ENCODE results near the gene AKAP10. TPM values are rescaled to one million over a fixed set of nuclear protein-coding genes. Genes with fewer than 3 reads are reported as not detected.
A peak's percentile ranks its signal among the peaks of the same experiment; 100 is the strongest.
"Not testable (repeated sequence)": the region's sequence is repeated elsewhere in the genome, so short reads cannot be mapped to it uniquely, and the experiment has no call there.

Gene AKAP10
- total RNA-seq, 1 experiment from 2014 or later = 23.3 TPM

- ATAC-seq = no peak
- no peaks in the 10 kb centered on the region for H3K79me2 ChIP-seq (ENCODE audit: low read length)
- H3K4me1 ChIP-seq (ENCODE audit: insufficient read depth, low read length) = peaks cover 37% of the 10 kb centered on the region
- intact Hi-C loops (cut with micrococcal nuclease) = no loop called here
- H3K9me2 ChIP-seq (replicated peaks; ENCODE audit: low read length) = no peaks in the 10 kb centered on the region
- BruUV-seq (replicated peaks) = no TSS peak
- POLR2A ChIA-PET (ENCODE audit: unreplicated experiment) = no interaction called here
- H3K4me3 ChIP-seq (ENCODE audit: low read length) = no peak overlapping the region; the same call in 1 of the 2 replicates
- no peak overlapping the region for H2AFZ ChIP-seq (ENCODE audit: low read length)
- CTCF ChIA-PET = no interaction called here
- H3F3A ChIP-seq (ENCODE audit: low read length, unreplicated experiment) = no peaks in the 10 kb centered on the region
- H3K27me3 ChIP-seq (ENCODE audit: low read length) = no peaks in the 10 kb centered on the region
- H3K9ac ChIP-seq (ENCODE audit: low read length) = no peak overlapping the region
- TF ChIP-seq EZH2 (IDR thresholded peaks at IDR 0.05; ENCODE audit: low read length, unreplicated experiment) (no peak), EZH2phosphoT487 (IDR thresholded peaks at IDR 0.05; ENCODE audit: borderline replicate concordance, low read length) (no peak), CTCF (conservative IDR thresholded peaks at IDR 0.05; ENCODE audit: low read depth, low read length) (no peak)
- peak; percentile 85 for DNase-seq
- H3K36me3 ChIP-seq (ENCODE audit: low read depth, low read length) = no peaks in the 10 kb centered on the region
- peak overlapping the region; percentile 58 for H3K27ac ChIP-seq (ENCODE audit: low read length)
- peak overlapping the region; percentile 50 for H3K4me2 ChIP-seq (ENCODE audit: low read length)
- no peaks in the 10 kb centered on the region for H3K9me3 ChIP-seq (ENCODE audit: low read length)
- no peaks in the 10 kb centered on the region for H4K20me1 ChIP-seq (ENCODE audit: low read length)
Observed at GRCh38 chr17:19897090-19897837, 80.4 kb downstream of the AKAP10 start.

GRCh38 chr17:19896679-19897078 lies 80.9 kb downstream of the AKAP10 start:
- H3K4me3 ChIP-seq (ENCODE audit: low read length) = no peak overlapping the region
- CTCF ChIA-PET = no interaction called here
- ATAC-seq (no peak), DNase-seq (no peak)
- H4K20me1 ChIP-seq (ENCODE audit: low read length) = no peaks in the 10 kb centered on the region
- TF ChIP-seq EZH2 (IDR thresholded peaks at IDR 0.05; ENCODE audit: low read length, unreplicated experiment) = no peak
- BruUV-seq (replicated peaks) = no TSS peak
- H3K79me2 ChIP-seq (ENCODE audit: low read length) = no peaks in the 10 kb centered on the region
- no peaks in the 10 kb centered on the region for H3K36me3 ChIP-seq (ENCODE audit: low read depth, low read length)
- no peaks in the 10 kb centered on the region for H3K9me2 ChIP-seq (replicated peaks; ENCODE audit: low read length)
- H3K27me3 ChIP-seq (ENCODE audit: low read length) = no peaks in the 10 kb centered on the region
- POLR2A ChIA-PET (ENCODE audit: unreplicated experiment) = no interaction called here
- H3K4me1 ChIP-seq (ENCODE audit: insufficient read depth, low read length) = peaks cover 37% of the 10 kb centered on the region
- H3K9me3 ChIP-seq (ENCODE audit: low read length) = no peaks in the 10 kb centered on the region
- no peak overlapping the region for H2AFZ ChIP-seq (ENCODE audit: low read length)
- intact Hi-C loops (cut with micrococcal nuclease) = no loop called here
- peak overlapping the region; percentile 50 for H3K4me2 ChIP-seq (ENCODE audit: low read length)
- H3K9ac ChIP-seq (ENCODE audit: low read length) = no peak overlapping the region
- no peaks in the 10 kb centered on the region for H3F3A ChIP-seq (ENCODE audit: low read length, unreplicated experiment)
- H3K27ac ChIP-seq (ENCODE audit: low read length) = no peak overlapping the region

- intact Hi-C loops (cut with micrococcal nuclease); BruUV-seq (replicated peaks); DNase-seq; H3K9ac ChIP-seq (ENCODE audit: low read length); H3K79me2 ChIP-seq (ENCODE audit: low read length); H3K4me3 ChIP-seq (ENCODE audit: low read length); CTCF ChIA-PET; H4K20me1 ChIP-seq (ENCODE audit: low read length); POLR2A ChIA-PET (ENCODE audit: unreplicated experiment); H3K9me3 ChIP-seq (ENCODE audit: low read length); ATAC-seq; H3K27ac ChIP-seq (ENCODE audit: low read length); H3K4me2 ChIP-seq (ENCODE audit: low read length); H3K36me3 ChIP-seq (ENCODE audit: low read depth, low read length); H3K4me1 ChIP-seq (ENCODE audit: insufficient read depth, low read length); H3K27me3 ChIP-seq (ENCODE audit: low read length); H3K9me2 ChIP-seq (replicated peaks; ENCODE audit: low read length); H3F3A ChIP-seq (ENCODE audit: low read length, unreplicated experiment); H2AFZ ChIP-seq (ENCODE audit: low read length): not testable (repeated sequence)
Observed at GRCh38 chr17:19890554-19890953, 87.1 kb downstream of the AKAP10 start.

- POLR2A ChIA-PET (ENCODE audit: unreplicated experiment); H3K27me3 ChIP-seq (ENCODE audit: low read length); BruUV-seq (replicated peaks); H3K4me1 ChIP-seq (ENCODE audit: insufficient read depth, low read length); H3K4me2 ChIP-seq (ENCODE audit: low read length); CTCF ChIA-PET; H3F3A ChIP-seq (ENCODE audit: low read length, unreplicated experiment); H3K9me2 ChIP-seq (replicated peaks; ENCODE audit: low read length); ATAC-seq; H2AFZ ChIP-seq (ENCODE audit: low read length); H3K9ac ChIP-seq (ENCODE audit: low read length); H4K20me1 ChIP-seq (ENCODE audit: low read length); H3K9me3 ChIP-seq (ENCODE audit: low read length); DNase-seq; intact Hi-C loops (cut with micrococcal nuclease); H3K79me2 ChIP-seq (ENCODE audit: low read length); H3K36me3 ChIP-seq (ENCODE audit: low read depth, low read length); H3K4me3 ChIP-seq (ENCODE audit: low read length); H3K27ac ChIP-seq (ENCODE audit: low read length): not testable (repeated sequence)
Observed at GRCh38 chr17:19890001-19890400, 87.6 kb downstream of the AKAP10 start.

Measured in PC-3 (cell line).